WTC11 (cell line): Measurements from ENCODE around the gene EYS. TPM values are rescaled to one million over a fixed set of nuclear protein-coding genes. Genes with fewer than 3 reads are reported as not detected.

ENCODE experiments used
- ATAC-seq: fragments of 200-7000 bp; cut with Tn5 transposase; 2 replicates; pipeline ENCODE4 v1.10.0; 2021; ENCODE audit warnings: mild to moderate bottlenecking, moderate library complexity
- CTCF ChIA-PET: fragments of 300-600 bp; sonication (Branson Sonifier 250); formaldehyde crosslinking; loops from one replicate; lab custom pipeline; 2021; ENCODE audit warnings: antibody characterized with exemption; lab: Charles Lee
- POLR2A ChIA-PET: fragments of 350-600 bp; sonication (Branson Sonifier 250); formaldehyde crosslinking; loops from one replicate; lab custom pipeline; 2021; ENCODE audit warnings: antibody characterized with exemption; lab: Charles Lee
- DNase-seq: peaks from one replicate; pipeline ENCODE4 v3.0.0; 2021; ENCODE audit warnings: low spot score
- H3K27ac Mint-ChIP-seq: 2 replicates; pipeline ENCODE4 v1.8.0; 2021; ENCODE audit warnings: mixed read lengths
- H3K27me3 Mint-ChIP-seq: 2 replicates; pipeline ENCODE4 v1.8.0; 2021; ENCODE audit warnings: low read depth, mild to moderate bottlenecking, moderate library complexity, mixed read lengths
- H3K36me3 Mint-ChIP-seq: 2 replicates; pipeline ENCODE4 v1.8.0; 2021; ENCODE audit warnings: mixed read lengths
- H3K4me1 Mint-ChIP-seq: 2 replicates; pipeline ENCODE4 v1.8.0; 2022; ENCODE audit warnings: mixed read lengths
- H3K4me3 Mint-ChIP-seq: 2 replicates; pipeline ENCODE4 v1.8.0; 2021; ENCODE audit warnings: mild to moderate bottlenecking, moderate library complexity, mixed read lengths
- H3K9me3 Mint-ChIP-seq: 2 replicates; pipeline ENCODE4 v1.8.0; 2021; ENCODE audit warnings: mixed read lengths
- ARID4B ChIP-seq: sonication (generic); formaldehyde crosslinking; IDR thresholded peaks from 2 replicates; pipeline ENCODE4 v1.8.0; 2023; ENCODE audit warnings: missing genetic modification reagents, mild to moderate bottlenecking, borderline replicate concordance
- ATF2 ChIP-seq: sonication (generic); formaldehyde crosslinking; IDR thresholded peaks from 2 replicates; pipeline ENCODE4 v1.8.1; 2022; ENCODE audit warnings: low read depth, missing genetic modification reagents, borderline replicate concordance
- ELF4 ChIP-seq: sonication (generic); formaldehyde crosslinking; IDR thresholded peaks from 2 replicates; pipeline ENCODE4 v1.8.1; 2022; ENCODE audit warnings: low read depth, mild to moderate bottlenecking, moderate library complexity, missing genetic modification reagents
- EMX1 ChIP-seq: fragments of 250-450 bp; sonication (Bioruptor Pico); IDR thresholded peaks from 2 replicates; pipeline ENCODE4 v1.8.0; 2021; ENCODE audit warnings: mild to moderate bottlenecking
- FOXJ3 ChIP-seq: sonication (generic); formaldehyde crosslinking; IDR thresholded peaks from 2 replicates; pipeline ENCODE4 v1.9.0; 2021; ENCODE audit warnings: missing genetic modification reagents, mild to moderate bottlenecking, borderline replicate concordance
- FOXK1 ChIP-seq: sonication (generic); formaldehyde crosslinking; IDR thresholded peaks from 2 replicates; pipeline ENCODE4 v1.8.0; 2022; ENCODE audit warnings: mild to moderate bottlenecking, moderate library complexity, missing genetic modification reagents
- FOXP1 ChIP-seq: sonication (generic); formaldehyde crosslinking; IDR thresholded peaks from 2 replicates; pipeline ENCODE4 v1.8.0; 2022; ENCODE audit warnings: missing genetic modification reagents, mild to moderate bottlenecking, moderate library complexity, borderline replicate concordance
- GABPB1 ChIP-seq: sonication (generic); formaldehyde crosslinking; IDR thresholded peaks from 2 replicates; pipeline ENCODE4 v1.8.1; 2023; ENCODE audit warnings: mild to moderate bottlenecking, missing genetic modification reagents
- IRF2 ChIP-seq: sonication (generic); formaldehyde crosslinking; IDR thresholded peaks from 2 replicates; pipeline ENCODE4 v1.8.0; 2022; ENCODE audit warnings: low read depth, missing genetic modification reagents, borderline replicate concordance
- JAZF1 ChIP-seq: fragments of 250-450 bp; sonication (Bioruptor Pico); IDR thresholded peaks from 2 replicates; pipeline ENCODE4 v1.9.0; 2021; ENCODE audit warnings: moderate library complexity, mild to moderate bottlenecking, inconsistent platforms
- MLX ChIP-seq: sonication (generic); formaldehyde crosslinking; IDR thresholded peaks from 2 replicates; pipeline ENCODE4 v1.8.1; 2023; ENCODE audit warnings: mild to moderate bottlenecking, missing genetic modification reagents, moderate library complexity
- MYBL2 ChIP-seq: sonication (generic); formaldehyde crosslinking; IDR thresholded peaks from 2 replicates; pipeline ENCODE4 v1.8.1; 2023; ENCODE audit warnings: mild to moderate bottlenecking, moderate library complexity, missing genetic modification reagents
- NR1H2 ChIP-seq: sonication (generic); formaldehyde crosslinking; IDR thresholded peaks from 2 replicates; pipeline ENCODE4 v1.9.0; 2021; ENCODE audit warnings: mild to moderate bottlenecking, moderate library complexity, missing genetic modification reagents
- NR3C1 ChIP-seq: sonication (generic); formaldehyde crosslinking; conservative IDR thresholded peaks from 2 replicates; pipeline ENCODE4 v1.8.1; 2023; ENCODE audit warnings: low read depth, mild to moderate bottlenecking, missing genetic modification reagents
- OVOL2 ChIP-seq: fragments of 250-450 bp; sonication (Bioruptor Pico); IDR thresholded peaks from 2 replicates; pipeline ENCODE4 v1.9.0; 2021; ENCODE audit warnings: mild to moderate bottlenecking, borderline replicate concordance
- RELA ChIP-seq: sonication (generic); formaldehyde crosslinking; IDR thresholded peaks from 2 replicates; pipeline ENCODE4 v1.8.1; 2022; ENCODE audit warnings: missing genetic modification reagents, mild to moderate bottlenecking, borderline replicate concordance
- TCF7 ChIP-seq: sonication (generic); formaldehyde crosslinking; IDR thresholded peaks from 2 replicates; pipeline ENCODE4 v1.8.0; 2022; ENCODE audit warnings: mild to moderate bottlenecking, low read depth, missing genetic modification reagents, moderate library complexity
- ZBTB21 ChIP-seq: sonication (generic); formaldehyde crosslinking; IDR thresholded peaks from 2 replicates; pipeline ENCODE4 v1.8.1; 2023; ENCODE audit warnings: mild to moderate bottlenecking, missing genetic modification reagents, borderline replicate concordance
- ZNF232 ChIP-seq: sonication (generic); formaldehyde crosslinking; IDR thresholded peaks from 2 replicates; pipeline ENCODE4 v1.8.0; 2022; ENCODE audit warnings: mild to moderate bottlenecking, missing genetic modification reagents
- ZNF512 ChIP-seq: sonication (generic); formaldehyde crosslinking; IDR thresholded peaks from 2 replicates; pipeline ENCODE4 v1.8.1; 2022; ENCODE audit warnings: missing genetic modification reagents, borderline replicate concordance
- ZNF532 ChIP-seq: fragments of 250-450 bp; sonication (Bioruptor Pico); IDR thresholded peaks from 2 replicates; pipeline ENCODE4 v1.9.0; 2021; ENCODE audit warnings: mild to moderate bottlenecking, borderline replicate concordance
- ZSCAN18 ChIP-seq: fragments of 250-450 bp; sonication (Bioruptor Pico); IDR thresholded peaks from 2 replicates; pipeline ENCODE4 v2.1.2; 2022; ENCODE audit warnings: mild to moderate bottlenecking, moderate library complexity
- total RNA-seq: library from RNA; stranded (reverse); gene quantifications from 3 replicates; pipeline ENCODE4 v1.2.3, GENCODE V29; 2021

Gene EYS
- total RNA-seq, 1 experiment from 2014 or later, result not detected

- TF ChIP-seq ZBTB21 (CRISPR knock-in tag) (no peak), FOXP1 (CRISPR knock-in tag) (no peak), ELF4 (CRISPR knock-in tag) (no peak), GABPB1 (CRISPR knock-in tag) (no peak), TCF7 (CRISPR knock-in tag) (no peak), ARID4B (CRISPR knock-in tag) (no peak), OVOL2 (CRISPR knock-in tag) (no peak)
These were observed 1652.2 kb downstream of the EYS start (continued) for GRCh38 chr6:64054861-64055260.

- peaks cover 25% of the 10 kb centered on the region for H3K9me3 Mint-ChIP-seq
- peaks cover 12% of the 10 kb centered on the region; the same call in 1 of the 2 replicates for H3K36me3 Mint-ChIP-seq
- no peak for TF ChIP-seq RELA (CRISPR knock-in tag)
- TF ChIP-seq ZSCAN18 (CRISPR knock-in tag), result no peak
- TF ChIP-seq NR1H2 (CRISPR knock-in tag), result no peak
- no peak for TF ChIP-seq ATF2 (CRISPR knock-in tag)
- no peak for TF ChIP-seq ZNF532
- no peak for TF ChIP-seq IRF2
- TF ChIP-seq FOXJ3 (CRISPR knock-in tag), result no peak
- no peak for TF ChIP-seq NR3C1 (CRISPR knock-in tag)
- no peak for TF ChIP-seq MLX (CRISPR knock-in tag)
- no peak for TF ChIP-seq ZNF512 (CRISPR knock-in tag)
- no peak for TF ChIP-seq JAZF1 (CRISPR knock-in tag)
- no peak for TF ChIP-seq MYBL2 (CRISPR knock-in tag)
- TF ChIP-seq ZNF232 (CRISPR knock-in tag), result no peak
- TF ChIP-seq FOXK1 (CRISPR knock-in tag), result no peak
- no peak for TF ChIP-seq EMX1 (CRISPR knock-in tag)
These were observed 1656.4 kb downstream of the EYS start for GRCh38 chr6:64050590-64050989.

More at GRCh38 chr6:64050590-64050989, 1656.4 kb downstream of the EYS start:
- no peaks in the 10 kb centered on the region for H3K4me1 Mint-ChIP-seq
- DNase-seq (no peak), ATAC-seq (no peak)
- H3K27me3 Mint-ChIP-seq, result no peaks in the 10 kb centered on the region
- ChIA-PET CTCF (no interaction called here), POLR2A (no interaction called here)
- no peak overlapping the region for H3K4me3 Mint-ChIP-seq
- H3K27ac Mint-ChIP-seq, result no peak overlapping the region
